K562 (cell line): ENCODE measurements around the gene OXLD1. TPM values are rescaled to one million over a fixed set of nuclear protein-coding genes. Genes with fewer than 3 reads are reported as not detected.

Experiments
- ATAC-seq: fragments of 200-7000 bp; cut with Tn5 transposase; 3 replicates; pipeline ENCODE4 v1.9.1; 2020; ENCODE audit warnings: moderate library complexity
- Bru-seq: library from RNA; stranded (reverse); fragments of 400-500 nt; gene quantifications from one replicate; lab custom pipeline; 2021; lab: Mats Ljungman, UMichigan
- BruChase-seq, 2 experiments: library from RNA; stranded (reverse); fragments of 400-500 nt; gene quantifications; one replicate each; lab custom pipeline; 2021; lab: Mats Ljungman, UMichigan
- BruUV-seq: library from RNA; stranded (reverse); fragments of 400-500 nt; replicated peaks from 2 replicates; lab custom pipeline; 2021; lab: Mats Ljungman, UMichigan
- CTCF ChIA-PET: fragments of 300-600 bp; formaldehyde crosslinking; extraction: SDS; loops from one replicate; lab custom pipeline; 2021; ENCODE audit warnings: low intra/inter-chr PET ratio; lab: Yijun Ruan, JAX
- POLR2A ChIA-PET: fragments of 300-600, 350-650 bp; sonication (Branson Sonifier 250); formaldehyde crosslinking; extraction: SDS; loops from one replicate; lab custom pipeline; 2021; ENCODE audit warnings: antibody characterized with exemption, inconsistent platforms; lab: Yijun Ruan, JAX
- DNase-seq, 4 experiments: peaks; one replicate each; pipeline versions ENCODE4 v3.0.0 to v3.0.0-alpha.2; 2011 to 2018; ENCODE audit warnings: low spot score in 3 of 4, mixed read lengths in 3 of 4; ENCODE audit errors: extremely low read depth in 1 of 4
- FAIRE-seq: peaks from 2 replicates; lab custom pipeline; 2011; peaks lifted over from hg19 to GRCh38; lab: Jason Lieb, UNC
- H2AFZ ChIP-seq: 2 replicates; pipeline ENCODE4 v1.6.0; 2011; ENCODE audit warnings: low read depth, low read length, control low read depth, inconsistent platforms
- H3K27ac ChIP-seq: fragments of 200-600 bp; 3 replicates; pipeline ENCODE4 v1.8.0; 2011; ENCODE audit warnings: low read depth, mild to moderate bottlenecking, control low read depth, inconsistent platforms, low read length, moderate library complexity, mixed read lengths; ENCODE audit errors: extremely low read depth
- H3K27me3 ChIP-seq, 2 experiments: fragments of 300-600 bp in 1 of 2; 2 replicates in 1 of 2; 3 replicates in 1 of 2; pipeline versions ENCODE4 v1.6.0 to v1.8.0; 2011; ENCODE audit warnings: inconsistent platforms in 2 of 2, low read length in 2 of 2, mild to moderate bottlenecking in 1 of 2, mixed read lengths in 1 of 2, moderate library complexity in 1 of 2; ENCODE audit not compliant: control insufficient read depth in 2 of 2, insufficient read depth in 2 of 2
- H3K36me3 ChIP-seq: fragments of 300-600 bp; 3 replicates; pipeline ENCODE4 v1.8.0; 2011; ENCODE audit warnings: mild to moderate bottlenecking, low read length, inconsistent platforms; ENCODE audit not compliant: control insufficient read depth, insufficient read depth
- H3K4me1 ChIP-seq, 2 experiments: fragments of 200-600 bp in 1 of 2; replicated peaks in 1 of 2; 2 replicates in 1 of 2; 3 replicates in 1 of 2; pipeline versions ENCODE4 v1.5.1 to v1.8.0; 2011; ENCODE audit warnings: inconsistent platforms in 2 of 2, low read length in 2 of 2, mild to moderate bottlenecking in 1 of 2, mixed read lengths in 1 of 2, moderate library complexity in 1 of 2; ENCODE audit not compliant: control insufficient read depth in 2 of 2, insufficient read depth in 2 of 2
- H3K4me2 ChIP-seq: 2 replicates; pipeline ENCODE4 v1.6.1; 2011; ENCODE audit warnings: low read length, control low read depth, inconsistent platforms, mixed read lengths; ENCODE audit not compliant: insufficient read depth
- H3K4me3 ChIP-seq: fragments of 200-600 bp; sonication (generic), shearing (Covaris generic); 2 replicates; pipeline ENCODE4 v1.5.1; 2016; ENCODE audit warnings: control low read depth, inconsistent platforms
- H3K79me2 ChIP-seq: fragments of 200-600 bp; 3 replicates; pipeline ENCODE4 v1.8.0; 2011; ENCODE audit warnings: low read length, inconsistent platforms; ENCODE audit not compliant: control insufficient read depth, insufficient read depth
- H3K9ac ChIP-seq, 2 experiments: 2 replicates each; pipeline versions ENCODE4 v1.6.0 to v1.6.1; 2011; ENCODE audit warnings: low read depth in 2 of 2, low read length in 2 of 2, control low read depth in 1 of 2, inconsistent platforms in 1 of 2, mild to moderate bottlenecking in 1 of 2, mixed read lengths in 1 of 2; ENCODE audit not compliant: insufficient read depth in 1 of 2
- H3K9me1 ChIP-seq: one replicate; pipeline ENCODE4 v1.6.0; 2011; ENCODE audit warnings: inconsistent platforms, mild to moderate bottlenecking, low read length, moderate library complexity; ENCODE audit not compliant: control insufficient read depth, insufficient read depth
- H3K9me3 ChIP-seq: replicated peaks from 2 replicates; pipeline ENCODE4 v1.5.1; 2011; ENCODE audit warnings: low read depth, low read length, inconsistent platforms; ENCODE audit not compliant: control insufficient read depth, insufficient read depth
- H4K20me1 ChIP-seq: replicated peaks from 2 replicates; pipeline ENCODE4 v1.6.1; 2011; ENCODE audit warnings: low read length, inconsistent platforms, mixed read lengths; ENCODE audit not compliant: control insufficient read depth, insufficient read depth
- CBX1 ChIP-seq: sonication (generic); IDR thresholded peaks from 2 replicates; pipeline ENCODE4 v1.6.1; 2016; ENCODE audit warnings: antibody characterized with exemption, low read depth, mild to moderate bottlenecking
- SNIP1 ChIP-seq: fragments of 450-650 bp; IDR thresholded peaks from 2 replicates; pipeline ENCODE4 v1.7.1; 2017; ENCODE audit warnings: low read depth, mild to moderate bottlenecking
- WGBS: fragments of 100-300 bp; shearing (Covaris generic); methylation state at CpG from one replicate; pipeline ENCODE4 v1.1.6; 2016; ENCODE audit warnings: low coverage, mixed read lengths; ENCODE audit not compliant: insufficient coverage; ENCODE audit errors: missing lambda C conversion rate; 5-methylcytosine and 5-hydroxymethylcytosine counted together
- in situ Hi-C: fragments of 300-500 bp; cut with MboI; formaldehyde crosslinking; loops from 4 replicates; pipeline ENCODE4 v1.15.0; 2018; ENCODE audit warnings: inconsistent platforms, mixed read lengths
- intact Hi-C: fragments of 100-400 bp; cut with micrococcal nuclease; formaldehyde crosslinking; loops from 2 replicates; pipeline ENCODE4 v1.14.2; 2022
- long read RNA-seq, 3 experiments: library from polyadenylated mRNA in 2 of 3; library from RNA in 1 of 3; unstranded in 2 of 3; stranded (forward) in 1 of 3; transcript quantifications; one replicate each; pipeline ENCODE4 v2.0.0, GENCODE V29; 2019 to 2022
- polyA minus RNA-seq, 3 experiments: library from RNA; depleted of rRNA, polyadenylated mRNA; stranded (reverse); fragments of >200 nt; gene quantifications; 2 replicates each; pipeline ENCODE4 v1.2.3, GENCODE V29; 2011
- polyA plus RNA-seq, 8 experiments: library from polyadenylated mRNA; depleted of rRNA in 4 of 8; stranded (reverse) in 5 of 8; unstranded in 3 of 8; fragments of >200 nt; fragmentation: Nextera tagmentation in 2 of 8; fragmentation: Illumina TruSeq in 1 of 8; extraction: Ambion mirVana in 2 of 8; extraction: Trizol in 1 of 8; gene quantifications; 2 replicates each; pipeline versions ENCODE4 v1.2.1 to v1.2.3, GENCODE V29; 2011 to 2014; ENCODE audit warnings: inconsistent platforms in 1 of 8, missing spikeins in 1 of 8
- total RNA-seq, 7 experiments: library from RNA; depleted of rRNA in 6 of 7; stranded (reverse); fragments of >200 nt in 6 of 7; fragmentation: Illumina TruSeq in 2 of 7; extraction: Trizol in 2 of 7; gene quantifications; 2 replicates each; pipeline versions ENCODE4 v1.2.1 to v1.2.3, GENCODE V29; 2011 to 2021; ENCODE audit warnings: low replicate concordance in 1 of 7
- TF ChIP-seq, protein P1 (sequence below): fragments of 450-650 bp; IDR thresholded peaks from 2 replicates; pipeline ENCODE4 v1.6.1; 2016; ENCODE audit warnings: mild to moderate bottlenecking
- TF ChIP-seq, protein P2 (sequence below): fragments of 250-450 bp; sonication (Bioruptor Pico); IDR thresholded peaks from 2 replicates; pipeline ENCODE4 v1.4.0; 2020

Gene OXLD1
- total RNA-seq (2011; cell fraction: chromatin; rRNA removed; ENCODE audit: low replicate concordance) = 19.4 and 38.5 TPM in 2 replicates
- 63.3 and 75.7 TPM in 2 replicates for total RNA-seq (2011; cell fraction: nucleolus; rRNA removed)
- 44.2 and 51.1 TPM in 2 replicates for total RNA-seq (2011; cell fraction: nucleoplasm; rRNA removed)
- total RNA-seq (2014; rRNA removed) = 115 and 139 TPM in 2 replicates
- 8.5 and 10.3 TPM in 2 replicates for total RNA-seq (2014; rRNA removed; fragmentation: Illumina TruSeq; extraction: Trizol)
- 29.3 and 30.7 TPM in 2 replicates for total RNA-seq (2015; rRNA removed; fragmentation: Illumina TruSeq; extraction: Trizol)
- 78.8 and 81.0 TPM in 2 replicates for total RNA-seq (2021)
- 36.1 and 45.3 TPM in 2 replicates for polyA plus RNA-seq (2011; rRNA removed)
- 58.4 and 135 TPM in 2 replicates for polyA plus RNA-seq (2011; cell fraction: cytosol; rRNA removed)
- polyA plus RNA-seq (2011; cell fraction: nucleus; rRNA removed) = 88.9 and 153 TPM in 2 replicates
- 50.3 and 62.9 TPM in 2 replicates for polyA plus RNA-seq (2012)
- polyA plus RNA-seq (2014; fragmentation: Illumina TruSeq; extraction: Trizol) = 12.7 and 29.1 TPM in 2 replicates
- 1 to 10 TPM; 4.4 to 7.9 TPM for polyA plus RNA-seq (2014; fragmentation: Nextera tagmentation; extraction: Ambion mirVana)
- 114 and 117 TPM in 2 replicates for polyA plus RNA-seq (2014; rRNA removed)
- 9.6 and 11.1 TPM in 2 replicates for polyA minus RNA-seq (2011; rRNA and poly(A)+ RNA removed)
- polyA minus RNA-seq (2011; cell fraction: cytosol; rRNA and poly(A)+ RNA removed) = 14.7 and 16.7 TPM in 2 replicates
- polyA minus RNA-seq (2011; cell fraction: nucleus; rRNA and poly(A)+ RNA removed) = 23.0 and 28.5 TPM in 2 replicates
- percentile 95 among the genes with signal in this experiment for Bru-seq, nascent RNA
- percentile 80 among the genes with signal in this experiment for BruChase-seq, experiment 1, labeled RNA remaining after a 2-hour chase
- percentile 75 among the genes with signal in this experiment for BruChase-seq, experiment 2, labeled RNA remaining after a 6-hour chase
- long read RNA-seq, experiment 1, transcript OXLD1-207 (2 exons, 821 nt) = minor isoform, 10 of 103 reads
- long read RNA-seq, experiment 1, transcript OXLD1-204 (2 exons, 923 nt) = minor isoform, 7 of 103 reads
- long read RNA-seq, experiment 1, transcript OXLD1-206 (1 exons, 1,600 nt) = major isoform, 51 of 103 reads
- long read RNA-seq, experiment 1, transcript OXLD1-201 (2 exons, 620 nt) = minor isoform, 23 of 103 reads
- long read RNA-seq, experiment 1, partial matches to known transcripts = 0 of 103 reads
- long read RNA-seq, experiment 1, other reads (novel, unspliced or antisense) = 2 of 103 reads
- long read RNA-seq, experiment 2, transcript OXLD1-206 (1 exons, 1,600 nt) = major isoform, 17 of 53 reads
- long read RNA-seq, experiment 2, transcript OXLD1-207 (2 exons, 821 nt) = minor isoform, 13 of 53 reads
- long read RNA-seq, experiment 2, partial matches to known transcripts = 0 of 53 reads
- long read RNA-seq, experiment 2, other reads (novel, unspliced or antisense) = 19 of 53 reads
- long read RNA-seq, experiment 3, transcript OXLD1-201 (2 exons, 620 nt) = minor isoform, 11 of 58 reads
- long read RNA-seq, experiment 3, transcript OXLD1-206 (1 exons, 1,600 nt) = major isoform, 25 of 58 reads
- long read RNA-seq, experiment 3, transcript OXLD1-207 (2 exons, 821 nt) = minor isoform, 10 of 58 reads
- long read RNA-seq, experiment 3, partial matches to known transcripts = 0 of 58 reads
- long read RNA-seq, experiment 3, other reads (novel, unspliced or antisense) = 3 of 58 reads

DNA sequence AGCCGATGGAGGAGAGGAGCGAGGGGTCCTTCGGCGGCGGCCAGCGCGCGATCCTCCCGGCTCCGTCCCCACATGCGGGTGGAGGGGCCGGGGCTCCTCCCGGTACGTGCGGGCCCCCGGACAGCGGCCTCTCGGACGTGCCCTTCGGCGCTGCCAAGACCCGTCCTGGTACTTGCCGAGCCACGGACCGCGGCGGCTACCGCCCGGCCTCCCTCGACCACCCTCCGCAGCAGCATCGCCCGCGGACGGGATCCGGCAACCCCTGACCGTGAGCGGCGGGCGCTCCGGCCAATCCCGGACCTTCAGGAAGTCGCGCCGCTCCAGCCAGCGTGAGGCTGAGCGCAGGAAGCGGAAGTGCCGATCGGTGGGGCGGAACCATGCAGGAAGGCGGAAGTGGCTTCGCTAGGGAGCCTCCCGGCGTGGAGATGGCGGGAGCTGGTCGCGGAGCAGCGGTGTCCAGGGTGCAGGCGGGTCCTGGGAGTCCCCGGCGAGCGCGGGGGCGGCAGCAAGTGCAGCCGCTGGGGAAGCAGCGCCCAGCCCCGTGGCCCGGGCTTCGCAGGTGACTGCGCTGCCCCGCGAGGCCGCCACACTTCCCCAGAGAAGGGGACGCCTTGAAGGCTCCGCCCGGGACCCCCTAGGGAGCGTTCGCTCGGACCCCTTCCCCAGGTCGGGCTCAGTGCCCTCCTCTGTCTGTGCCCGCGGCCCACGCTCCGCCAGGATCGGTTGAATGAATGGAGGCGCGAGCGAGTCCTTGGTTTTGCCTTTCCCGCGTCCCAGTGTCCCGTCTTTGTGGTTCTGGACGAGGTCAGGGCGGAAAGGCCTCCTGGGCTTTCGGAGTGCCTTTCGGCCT, at the start of gene OXLD1, which contains the start of gene CCDC137:
OXLD1 (minus strand) TSS at position 264 of the 850 bp plus-strand sequence; CDS start at position 236, 28 bp downstream.
CCDC137 (plus strand) TSS at position 396 of the 850 bp plus-strand sequence; CDS start at position 426, 30 bp downstream.
- Histone ChIP-seq H3K4me3 (peak within 1 kb of the TSS; percentile 87), H3K9me3 (no peaks in the 10 kb centered on the region), H3K4me1 (peaks cover 36 to 77% of the 10 kb centered on the region in 2 experiments), H2AFZ (peak within 1 kb of the TSS; percentile 53), H3K79me2 (peaks cover 63% of the 10 kb centered on the region), H3K27ac (peak within 1 kb of the TSS; percentile 98), H3K36me3 (peaks cover 56% of the 10 kb centered on the region), H3K27me3 (no peaks in the 10 kb centered on the region), H3K4me2 (peak within 1 kb of the TSS; percentile 94), H4K20me1 (no peaks in the 10 kb centered on the region), H3K9me1 (no peaks in the 10 kb centered on the region), H3K9ac (peak within 1 kb of the TSS; percentile 99 to 100)
- POLR2A ChIA-PET = interaction anchor here (0.6 to 2.0 kb wide), 7 partner anchors 9 to 48 kb away, joined by 4 to 9 read pairs (median 6); partner anchors contain the start of genes ARL16 and HGS
- ATAC-seq (peak; percentile 94), DNase-seq (peak; percentile 95 to 98 (median 97)), FAIRE-seq (peak; percentile 82)
- in situ Hi-C loops (no loop called here), intact Hi-C loops (loop anchor here (1.0 to 5.0 kb wide), 2 partner anchors 30 to 36 kb away; partner anchors contain the start of gene MRPL12)
- under 1% methylated on average over 71 of the region's 96 CpGs for WGBS
- BruUV-seq = no TSS peak
- CTCF ChIA-PET = no interaction called here
- TF ChIP-seq, protein P1, sequence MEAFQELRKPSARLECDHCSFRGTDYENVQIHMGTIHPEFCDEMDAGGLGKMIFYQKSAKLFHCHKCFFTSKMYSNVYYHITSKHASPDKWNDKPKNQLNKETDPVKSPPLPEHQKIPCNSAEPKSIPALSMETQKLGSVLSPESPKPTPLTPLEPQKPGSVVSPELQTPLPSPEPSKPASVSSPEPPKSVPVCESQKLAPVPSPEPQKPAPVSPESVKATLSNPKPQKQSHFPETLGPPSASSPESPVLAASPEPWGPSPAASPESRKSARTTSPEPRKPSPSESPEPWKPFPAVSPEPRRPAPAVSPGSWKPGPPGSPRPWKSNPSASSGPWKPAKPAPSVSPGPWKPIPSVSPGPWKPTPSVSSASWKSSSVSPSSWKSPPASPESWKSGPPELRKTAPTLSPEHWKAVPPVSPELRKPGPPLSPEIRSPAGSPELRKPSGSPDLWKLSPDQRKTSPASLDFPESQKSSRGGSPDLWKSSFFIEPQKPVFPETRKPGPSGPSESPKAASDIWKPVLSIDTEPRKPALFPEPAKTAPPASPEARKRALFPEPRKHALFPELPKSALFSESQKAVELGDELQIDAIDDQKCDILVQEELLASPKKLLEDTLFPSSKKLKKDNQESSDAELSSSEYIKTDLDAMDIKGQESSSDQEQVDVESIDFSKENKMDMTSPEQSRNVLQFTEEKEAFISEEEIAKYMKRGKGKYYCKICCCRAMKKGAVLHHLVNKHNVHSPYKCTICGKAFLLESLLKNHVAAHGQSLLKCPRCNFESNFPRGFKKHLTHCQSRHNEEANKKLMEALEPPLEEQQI = no peak
- TF ChIP-seq, protein P2, sequence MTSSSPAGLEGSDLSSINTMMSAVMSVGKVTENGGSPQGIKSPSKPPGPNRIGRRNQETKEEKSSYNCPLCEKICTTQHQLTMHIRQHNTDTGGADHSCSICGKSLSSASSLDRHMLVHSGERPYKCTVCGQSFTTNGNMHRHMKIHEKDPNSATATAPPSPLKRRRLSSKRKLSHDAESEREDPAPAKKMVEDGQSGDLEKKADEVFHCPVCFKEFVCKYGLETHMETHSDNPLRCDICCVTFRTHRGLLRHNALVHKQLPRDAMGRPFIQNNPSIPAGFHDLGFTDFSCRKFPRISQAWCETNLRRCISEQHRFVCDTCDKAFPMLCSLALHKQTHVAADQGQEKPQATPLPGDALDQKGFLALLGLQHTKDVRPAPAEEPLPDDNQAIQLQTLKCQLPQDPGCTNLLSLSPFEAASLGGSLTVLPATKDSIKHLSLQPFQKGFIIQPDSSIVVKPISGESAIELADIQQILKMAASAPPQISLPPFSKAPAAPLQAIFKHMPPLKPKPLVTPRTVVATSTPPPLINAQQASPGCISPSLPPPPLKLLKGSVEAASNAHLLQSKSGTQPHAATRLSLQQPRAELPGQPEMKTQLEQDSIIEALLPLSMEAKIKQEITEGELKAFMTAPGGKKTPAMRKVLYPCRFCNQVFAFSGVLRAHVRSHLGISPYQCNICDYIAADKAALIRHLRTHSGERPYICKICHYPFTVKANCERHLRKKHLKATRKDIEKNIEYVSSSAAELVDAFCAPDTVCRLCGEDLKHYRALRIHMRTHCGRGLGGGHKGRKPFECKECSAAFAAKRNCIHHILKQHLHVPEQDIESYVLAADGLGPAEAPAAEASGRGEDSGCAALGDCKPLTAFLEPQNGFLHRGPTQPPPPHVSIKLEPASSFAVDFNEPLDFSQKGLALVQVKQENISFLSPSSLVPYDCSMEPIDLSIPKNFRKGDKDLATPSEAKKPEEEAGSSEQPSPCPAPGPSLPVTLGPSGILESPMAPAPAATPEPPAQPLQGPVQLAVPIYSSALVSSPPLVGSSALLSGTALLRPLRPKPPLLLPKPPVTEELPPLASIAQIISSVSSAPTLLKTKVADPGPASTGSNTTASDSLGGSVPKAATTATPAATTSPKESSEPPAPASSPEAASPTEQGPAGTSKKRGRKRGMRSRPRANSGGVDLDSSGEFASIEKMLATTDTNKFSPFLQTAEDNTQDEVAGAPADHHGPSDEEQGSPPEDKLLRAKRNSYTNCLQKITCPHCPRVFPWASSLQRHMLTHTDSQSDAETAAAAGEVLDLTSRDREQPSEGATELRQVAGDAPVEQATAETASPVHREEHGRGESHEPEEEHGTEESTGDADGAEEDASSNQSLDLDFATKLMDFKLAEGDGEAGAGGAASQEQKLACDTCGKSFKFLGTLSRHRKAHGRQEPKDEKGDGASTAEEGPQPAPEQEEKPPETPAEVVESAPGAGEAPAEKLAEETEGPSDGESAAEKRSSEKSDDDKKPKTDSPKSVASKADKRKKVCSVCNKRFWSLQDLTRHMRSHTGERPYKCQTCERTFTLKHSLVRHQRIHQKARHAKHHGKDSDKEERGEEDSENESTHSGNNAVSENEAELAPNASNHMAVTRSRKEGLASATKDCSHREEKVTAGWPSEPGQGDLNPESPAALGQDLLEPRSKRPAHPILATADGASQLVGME = 0 out of 2 replicates have a peak, but pooled peaks have one; percentile 10
- TF ChIP-seq CBX1 (peak; percentile 68; the same call in 1 of the 2 replicates), SNIP1 (no peak)
